Measurements from ENCODE around the gene TMEM129.
"Not testable (repeated sequence)": the region's sequence is repeated elsewhere in the genome, so short reads cannot be mapped to it uniquely, and the experiment has no call there.

TMEM129 gene

GRCh38 chr4:1711571-1712215 is 9.4 kb downstream of the TMEM129 start:
- peak overlapping the region; percentile 77 for H3K4me3 ChIP-seq (ENCODE audit: low read depth, low read length)
- no peak for DNase-seq (ENCODE audit: low read depth)

DNA sequence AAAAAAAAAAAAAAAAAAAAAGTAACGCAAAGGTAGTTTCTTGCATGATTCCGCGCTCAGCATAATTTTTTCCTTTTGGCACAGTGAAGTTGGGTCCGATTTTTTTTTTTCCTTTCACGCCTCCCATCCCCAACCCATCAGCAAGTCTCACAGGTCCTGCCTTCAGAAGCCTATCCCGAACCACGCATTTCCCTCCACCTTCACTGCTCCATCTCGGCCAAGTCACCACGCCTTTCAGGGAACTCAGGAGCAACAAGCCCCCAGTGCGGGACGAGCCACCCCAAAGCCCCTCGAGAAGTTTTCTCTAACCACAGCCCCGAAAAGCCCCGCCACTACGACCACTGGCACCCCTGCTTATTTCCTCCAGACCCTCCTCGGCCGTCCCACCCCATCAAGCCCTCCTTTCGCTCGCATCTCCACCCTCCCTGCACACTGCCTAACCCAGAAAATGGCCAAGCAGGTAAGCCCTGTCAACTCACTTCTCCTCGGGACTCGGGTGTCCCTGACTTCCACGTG is 10.0 kb downstream of the TMEM129 start:
- no peak for DNase-seq (ENCODE audit: low read depth)
- H3K4me3 ChIP-seq (ENCODE audit: low read depth, low read length) = peak overlapping the region; percentile 77

DNA sequence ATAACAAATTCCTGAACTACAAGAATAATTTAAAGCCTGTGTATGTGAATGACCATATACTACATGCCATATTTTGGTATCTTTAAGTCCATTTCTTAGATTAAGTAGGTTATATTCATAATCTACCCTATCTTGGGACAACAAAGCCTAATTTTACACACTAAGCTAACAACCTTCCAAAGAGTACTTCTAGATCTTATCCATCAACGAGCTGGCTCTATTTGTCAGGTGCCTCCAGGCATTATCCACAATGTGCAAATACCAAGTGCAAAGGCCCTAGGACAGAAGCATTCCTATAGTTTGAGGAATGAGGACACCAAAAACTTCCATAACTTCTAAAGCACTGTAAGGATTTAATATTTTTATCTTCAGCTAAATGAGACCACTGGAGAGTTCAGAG is 12.5 kb downstream of the TMEM129 start:
- no peak overlapping the region for H3K4me3 ChIP-seq (ENCODE audit: low read depth, low read length)
- DNase-seq (ENCODE audit: low read depth) = no peak

DNA sequence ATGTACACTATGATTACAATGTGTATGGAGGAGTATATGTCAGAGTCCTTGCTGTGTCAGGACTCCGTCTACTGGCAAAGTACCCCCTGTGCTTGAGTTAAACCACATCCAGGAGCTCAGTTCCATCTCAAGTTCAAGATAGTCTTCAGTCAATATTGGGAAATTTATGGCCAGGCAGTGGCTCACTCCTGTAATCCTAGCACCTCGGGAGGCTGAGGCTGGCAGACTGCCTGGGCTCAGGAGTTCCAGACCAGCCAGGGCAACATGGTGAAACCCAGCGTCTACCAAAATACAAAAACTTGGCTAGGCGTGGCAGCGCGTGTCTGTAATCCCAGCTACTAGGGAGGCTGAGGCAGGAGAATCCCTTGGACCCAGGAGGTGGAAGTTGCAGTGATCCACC is 14.8 kb downstream of the TMEM129 start:
- no peak for DNase-seq (ENCODE audit: low read depth)
- no peak overlapping the region for H3K4me3 ChIP-seq (ENCODE audit: low read depth, low read length)

DNA sequence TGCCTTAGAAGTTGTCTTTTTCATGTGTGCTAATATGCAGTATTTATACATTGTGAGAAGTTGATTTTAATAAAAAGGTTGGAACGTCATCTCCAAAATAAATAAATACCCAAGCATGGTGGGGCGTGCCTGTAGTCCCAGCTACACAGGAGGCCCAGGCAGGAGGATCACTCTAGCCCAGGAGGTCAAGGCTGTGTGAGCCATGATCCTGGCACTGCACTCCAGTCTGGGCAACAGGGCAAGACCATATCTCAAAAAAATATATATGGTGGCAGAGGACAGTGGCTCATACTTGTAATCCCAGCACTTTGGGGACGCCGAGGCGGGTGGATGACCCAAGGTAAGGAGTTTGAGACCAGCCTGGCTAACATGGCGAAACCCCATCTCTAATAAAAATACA is 15.4 kb downstream of the TMEM129 start:
- no peak for DNase-seq (ENCODE audit: low read depth)
- H3K4me3 ChIP-seq (ENCODE audit: low read depth, low read length) = no peak overlapping the region

DNA sequence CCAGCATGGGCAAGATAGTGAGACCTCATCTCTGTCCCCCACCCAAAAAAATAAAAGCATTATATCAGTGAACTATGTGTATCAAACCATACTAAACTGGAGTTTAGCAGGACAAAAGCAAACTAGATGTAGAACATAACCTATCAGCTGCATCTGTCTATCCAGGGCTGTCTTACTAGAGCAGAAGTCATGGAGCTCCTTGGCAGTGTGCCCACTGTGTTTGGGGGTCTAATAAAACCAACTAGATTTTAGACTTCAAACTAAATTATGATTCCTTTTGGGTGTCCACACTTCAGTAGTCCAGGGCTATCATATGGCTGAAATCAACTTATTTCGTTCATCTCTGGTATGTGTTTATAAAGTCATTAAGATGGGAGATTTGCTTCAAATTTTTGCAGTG is 17.3 kb downstream of the TMEM129 start:
- DNase-seq (ENCODE audit: low read depth) = no peak
- no peak overlapping the region for H3K4me3 ChIP-seq (ENCODE audit: low read depth, low read length)

- not testable (repeated sequence) for H3K4me3 ChIP-seq (ENCODE audit: low read depth, low read length); DNase-seq (ENCODE audit: low read depth)
These were observed 19.5 kb downstream of the TMEM129 start for GRCh38 chr4:1701671-1702070.

DNA sequence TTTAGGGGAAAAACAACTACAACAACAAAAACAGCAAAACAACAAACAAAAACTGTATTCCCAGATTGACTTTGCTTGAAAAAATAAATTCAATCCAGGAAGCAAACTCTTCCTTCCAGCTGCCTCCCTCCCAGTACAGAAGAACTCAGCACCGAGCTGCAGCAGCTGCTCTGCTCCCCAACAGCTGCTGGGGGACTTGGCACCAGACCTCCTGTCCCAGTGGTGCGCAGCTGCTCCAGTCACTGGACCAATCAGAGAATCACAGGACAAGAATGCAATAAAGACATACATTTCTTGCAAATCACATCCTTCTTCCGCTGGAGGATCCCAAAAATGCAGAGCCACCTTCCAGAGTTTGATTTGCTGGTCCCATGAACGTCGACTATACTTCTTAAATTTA is 25.2 kb downstream of the TMEM129 start:
- H3K4me3 ChIP-seq (ENCODE audit: low read depth, low read length) = no peak overlapping the region
- DNase-seq (ENCODE audit: low read depth) = peak; percentile 31

DNA sequence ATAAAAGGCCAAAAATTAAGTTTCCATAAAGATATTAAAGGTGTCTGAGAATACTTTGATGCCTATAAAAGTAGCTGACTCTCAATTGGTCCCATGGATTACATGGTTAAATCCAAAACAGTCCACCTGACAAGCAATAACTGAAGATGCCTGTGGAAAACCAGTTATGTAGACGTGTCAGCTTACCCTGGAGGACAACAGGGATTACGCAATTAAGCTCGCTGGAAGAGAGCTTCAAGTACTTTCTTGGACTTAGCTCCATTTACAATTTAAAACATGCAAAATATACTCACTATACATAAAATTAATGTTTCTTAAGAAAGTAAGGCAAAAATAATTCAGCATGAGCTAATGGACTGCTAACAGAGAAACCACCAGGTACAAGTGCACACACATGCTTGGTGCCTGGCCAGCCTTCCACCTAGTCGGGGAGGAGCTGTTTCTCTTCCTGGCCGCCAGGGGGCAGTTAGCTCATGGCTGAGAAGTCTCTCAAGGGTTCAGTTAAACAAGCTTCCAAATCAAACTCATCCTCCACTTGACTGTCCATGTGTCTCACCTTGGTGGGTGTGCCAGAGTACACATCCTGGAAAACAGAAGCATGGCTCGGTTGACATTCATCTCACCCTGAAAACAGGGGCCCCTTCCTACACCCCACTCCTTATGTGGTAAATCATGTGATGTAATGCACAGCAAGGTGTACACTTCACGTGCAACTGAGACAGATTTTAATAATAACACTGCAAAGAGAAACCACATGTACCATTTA is 27.8 kb downstream of the TMEM129 start:
- peak; percentile 28 for DNase-seq (ENCODE audit: low read depth)
- H3K4me3 ChIP-seq (ENCODE audit: low read depth, low read length) = no peak overlapping the region

DNA sequence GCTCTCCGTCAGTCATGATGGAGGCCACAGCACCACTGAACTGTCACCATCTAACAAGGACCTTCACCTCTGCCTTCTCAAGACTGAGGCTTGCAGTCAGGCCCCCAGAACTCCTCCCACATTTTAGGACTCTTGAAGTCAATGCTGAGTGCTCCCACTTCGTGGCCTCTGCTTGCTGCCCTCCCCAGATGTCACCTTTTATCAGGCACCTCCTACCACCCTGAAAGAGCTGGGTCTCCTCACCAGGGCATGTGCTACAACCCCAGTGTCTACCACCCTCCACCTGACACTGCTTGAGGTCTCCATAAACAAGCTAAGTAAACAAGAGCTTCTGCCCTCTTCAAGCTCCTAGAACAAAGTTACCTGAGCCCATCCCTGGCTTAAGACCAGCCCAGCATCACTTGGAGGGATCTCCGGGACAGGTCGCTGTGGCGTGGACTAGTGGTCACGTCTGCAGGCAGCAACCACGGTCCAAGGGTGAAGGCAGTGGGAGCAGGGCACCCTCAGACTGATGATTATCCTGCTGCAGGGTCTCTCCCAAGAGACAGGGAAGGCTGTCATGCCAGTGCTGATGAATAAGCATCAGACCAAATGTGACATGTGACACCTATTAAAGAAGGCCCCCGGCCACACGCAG is 29.3 kb downstream of the TMEM129 start:
- no peak overlapping the region for H3K4me3 ChIP-seq (ENCODE audit: low read depth, low read length)

DNA sequence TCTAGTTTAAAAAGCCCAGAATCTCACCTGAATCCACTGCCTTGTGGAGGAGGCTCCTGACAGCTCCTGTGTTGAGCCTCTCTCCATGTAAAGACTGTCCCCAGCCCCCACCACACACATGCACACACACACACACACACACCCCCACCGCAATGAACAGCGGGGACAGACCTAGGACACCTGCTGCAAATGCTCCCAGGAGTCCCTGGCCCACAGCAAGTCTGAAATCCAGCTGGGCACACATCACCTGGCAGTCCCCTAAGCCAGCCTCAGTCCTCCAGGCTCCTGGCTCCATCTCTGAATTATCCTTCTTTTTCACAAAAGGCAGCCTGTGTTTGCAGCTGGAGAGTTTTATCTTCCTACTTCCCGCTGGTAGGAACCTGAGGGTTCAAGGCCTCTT is 30.4 kb downstream of the TMEM129 start:
- no peak for DNase-seq (ENCODE audit: low read depth)
- no peak overlapping the region for H3K4me3 ChIP-seq (ENCODE audit: low read depth, low read length)

More for the DNA sequence above, 29.3 kb downstream of the TMEM129 start:
- no peak for DNase-seq (ENCODE audit: low read depth)

- no peak overlapping the region for H3K4me3 ChIP-seq (ENCODE audit: low read depth, low read length)
- no peak for DNase-seq (ENCODE audit: low read depth)
These were observed 34.6 kb downstream of the TMEM129 start for GRCh38 chr4:1686440-1687036.

- DNase-seq (ENCODE audit: low read depth) = no peak
- no peak overlapping the region for H3K4me3 ChIP-seq (ENCODE audit: low read depth, low read length)
These were observed 35.6 kb downstream of the TMEM129 start for GRCh38 chr4:1685235-1686150.

GRCh38 chr4:1684506-1685234 is 36.5 kb downstream of the TMEM129 start:
- peak overlapping the region; percentile 49 for H3K4me3 ChIP-seq (ENCODE audit: low read depth, low read length)
- DNase-seq (ENCODE audit: low read depth) = no peak

GRCh38 chr4:1683736-1684505 is 37.2 kb downstream of the TMEM129 start, which contains the start of gene FAM53A:
Gene FAM53A (minus strand): TSS chr4:1684313. CDS start chr4:1668741, 15,572 bp downstream.
- DNase-seq (ENCODE audit: low read depth) = peak; percentile 31
- peak within 1 kb of the TSS; percentile 61 for H3K4me3 ChIP-seq (ENCODE audit: low read depth, low read length)

GRCh38 chr4:1683261-1683735 is 37.8 kb downstream of the TMEM129 start:
- peak overlapping the region; percentile 61 for H3K4me3 ChIP-seq (ENCODE audit: low read depth, low read length)
- peak; percentile 79 for DNase-seq (ENCODE audit: low read depth)

DNA sequence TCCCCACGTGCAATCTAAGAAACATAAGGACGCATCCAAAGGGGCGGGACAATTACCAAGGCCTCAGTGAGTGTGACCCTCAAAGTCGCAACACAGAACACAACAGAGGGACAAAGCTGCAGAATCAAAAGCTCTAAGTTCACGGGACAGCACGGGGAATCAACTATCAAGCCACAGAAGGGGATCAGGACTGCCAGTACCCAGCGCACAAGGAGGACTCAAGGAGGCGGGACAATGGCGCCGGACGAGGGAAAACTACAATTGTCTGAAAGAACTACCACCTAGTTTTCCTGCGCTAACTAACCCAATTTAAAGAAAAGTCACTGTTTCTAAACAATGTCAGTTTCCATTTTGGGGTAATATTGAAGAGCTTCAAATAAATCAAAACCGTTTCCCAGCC is 38.3 kb downstream of the TMEM129 start:
- peak overlapping the region; percentile 61 for H3K4me3 ChIP-seq (ENCODE audit: low read depth, low read length)
- DNase-seq (ENCODE audit: low read depth) = no peak

Data from skeletal muscle cell (primary cell).